Activated effector memory CD4-positive, alpha-beta T cell treated with Interleukin-2 at 50 U/mL for 16 hours (primary cell): ENCODE data around the gene SYPL2.
"Not testable (repeated sequence)": the region's sequence is repeated elsewhere in the genome, so short reads cannot be mapped to it uniquely, and the experiment has no call there.

Source experiments
- DNase-seq: peaks from one replicate; pipeline ENCODE4 v3.0.0-alpha.2; 2020

Gene SYPL2

GRCh38 chr1:109466452-109467300, at the start of gene SYPL2:
Gene SYPL2 (plus strand): TSS chr1:109466546. CDS start chr1:109466844, 298 bp downstream.
- DNase-seq: no peak

GRCh38 chr1:109423498-109423897, 42.8 kb upstream of the SYPL2 start:
- DNase-seq: no peak

GRCh38 chr1:109425391-109426280, 40.7 kb upstream of the SYPL2 start:
- DNase-seq: no peak

DNA sequence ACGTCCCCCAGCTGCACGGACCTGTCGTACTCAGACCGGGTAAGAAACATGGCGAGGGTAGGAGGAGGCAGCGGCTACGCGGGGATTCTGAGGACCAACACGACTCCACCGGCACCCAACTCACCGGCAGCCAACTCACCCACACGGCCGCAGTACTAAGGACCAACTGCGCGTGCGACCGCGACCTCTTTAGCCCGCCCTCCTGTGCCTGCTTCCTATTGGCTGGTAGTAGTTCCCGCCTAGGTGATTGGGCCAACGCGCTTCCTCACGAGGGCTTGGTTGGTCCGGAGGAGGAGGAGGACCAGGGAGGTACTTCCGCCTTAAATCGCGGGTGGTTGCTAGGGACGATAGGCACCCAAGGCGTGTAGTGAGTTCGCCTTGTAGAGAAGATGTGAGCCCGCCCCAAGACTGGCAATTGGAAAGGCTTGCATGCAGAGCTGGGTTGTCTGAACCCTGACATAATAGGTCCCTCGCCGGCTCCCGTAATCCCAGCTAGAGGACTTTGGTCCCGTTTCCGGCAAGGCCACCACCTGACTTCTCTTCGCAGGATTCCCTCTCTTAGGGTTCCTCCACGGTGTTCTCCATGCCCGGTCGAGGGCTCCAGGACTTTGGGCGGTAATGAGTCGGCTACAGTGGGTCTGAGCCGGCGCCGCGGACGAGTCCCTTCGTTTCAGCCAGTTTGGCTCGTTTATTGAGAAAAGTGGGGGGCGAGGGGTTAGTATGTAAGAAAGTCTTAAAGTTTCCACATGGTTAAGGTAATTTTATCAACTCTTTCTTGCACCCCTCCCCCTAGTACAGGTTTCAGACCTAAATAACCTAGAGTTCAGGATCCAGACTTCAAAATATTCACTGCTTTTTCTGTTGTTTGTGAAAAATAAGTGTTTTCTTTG, 39.8 kb upstream of the SYPL2 start, which contains the start of gene PSMA5:
Gene PSMA5 (minus strand): TSS at position 168 of the 890 bp plus-strand sequence. CDS start 118 bp downstream, at position 50.
- peak; percentile 92 for DNase-seq

DNA sequence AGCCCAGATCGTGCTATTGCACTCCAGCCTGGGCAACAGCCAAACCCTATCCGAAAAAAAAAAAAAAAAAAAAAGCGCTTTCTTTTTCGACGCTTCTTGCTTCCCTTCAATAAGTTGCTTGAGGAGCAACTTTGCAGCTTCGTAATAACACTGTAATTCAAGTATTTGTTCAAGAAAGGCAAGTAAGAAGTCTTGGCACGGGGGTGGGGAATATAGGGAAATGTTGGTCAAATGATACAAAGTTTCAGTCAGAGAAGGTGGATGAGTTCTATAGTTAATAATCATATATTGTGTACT, 39.2 kb upstream of the SYPL2 start:
- no peak for DNase-seq

GRCh38 chr1:109432336-109432735, 34.0 kb upstream of the SYPL2 start:
- no peak for DNase-seq

DNA sequence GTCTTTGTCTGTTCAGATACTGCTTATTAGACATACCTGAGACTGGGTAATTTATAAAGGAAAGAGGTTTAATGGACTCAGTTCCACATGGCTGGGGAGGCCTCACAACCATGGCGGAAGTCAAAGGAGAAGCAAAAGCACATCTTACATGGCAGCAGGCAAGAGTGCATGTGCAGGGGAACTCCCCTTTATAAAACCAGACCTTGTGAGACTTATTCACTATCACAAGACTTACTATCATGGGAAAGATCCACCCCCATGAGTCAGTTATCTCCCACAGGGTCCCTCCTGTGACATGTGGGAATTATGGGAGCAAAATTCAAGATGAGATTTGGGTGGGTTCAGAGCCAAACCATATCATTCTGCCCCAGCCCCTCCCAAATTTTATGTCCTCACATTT, 33.0 kb upstream of the SYPL2 start:
- no peak for DNase-seq

DNA sequence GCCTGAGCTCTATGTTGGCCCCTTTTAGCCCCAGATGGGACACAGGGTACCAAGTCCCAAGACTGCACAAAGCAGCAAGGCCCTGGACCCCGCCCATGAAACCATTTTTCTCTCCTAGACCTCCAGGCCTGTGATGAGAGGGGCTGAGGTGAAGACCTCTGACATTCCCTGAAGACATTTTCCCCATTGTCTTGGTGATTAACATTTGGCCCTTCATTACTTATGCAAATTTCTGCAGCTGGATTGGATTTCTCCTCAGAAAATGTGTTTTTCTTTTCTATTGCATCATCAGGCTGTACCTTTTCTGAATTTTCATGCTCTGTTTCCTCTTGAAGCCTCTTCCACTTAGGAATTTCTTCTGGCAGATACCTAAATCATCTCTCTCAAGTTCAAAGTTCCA, 31.9 kb upstream of the SYPL2 start:
- no peak for DNase-seq

- no peak for DNase-seq
Measured at GRCh38 chr1:109438798-109439297, 27.5 kb upstream of the SYPL2 start.

GRCh38 chr1:109441069-109441468, 25.3 kb upstream of the SYPL2 start:
- no peak for DNase-seq

DNA sequence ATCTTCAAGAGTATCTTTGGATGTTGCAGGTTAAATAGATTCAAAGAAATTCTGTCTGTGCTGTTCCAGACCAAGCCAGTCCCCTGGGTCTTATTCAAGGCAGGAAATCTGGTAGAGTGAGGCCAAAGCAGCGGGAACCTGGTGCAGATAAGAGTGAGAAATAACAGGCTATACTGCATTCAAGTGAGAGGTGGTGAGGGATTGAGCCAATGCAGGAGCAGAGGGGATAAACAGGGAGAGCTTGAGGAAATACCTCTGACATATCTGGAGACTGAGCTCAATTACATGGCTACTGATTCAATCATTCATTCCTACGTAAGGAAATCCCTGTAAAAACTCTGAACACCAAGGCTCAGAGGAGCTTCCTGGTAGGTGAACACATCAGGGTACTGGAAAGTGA, 22.9 kb upstream of the SYPL2 start:
- no peak for DNase-seq

DNA sequence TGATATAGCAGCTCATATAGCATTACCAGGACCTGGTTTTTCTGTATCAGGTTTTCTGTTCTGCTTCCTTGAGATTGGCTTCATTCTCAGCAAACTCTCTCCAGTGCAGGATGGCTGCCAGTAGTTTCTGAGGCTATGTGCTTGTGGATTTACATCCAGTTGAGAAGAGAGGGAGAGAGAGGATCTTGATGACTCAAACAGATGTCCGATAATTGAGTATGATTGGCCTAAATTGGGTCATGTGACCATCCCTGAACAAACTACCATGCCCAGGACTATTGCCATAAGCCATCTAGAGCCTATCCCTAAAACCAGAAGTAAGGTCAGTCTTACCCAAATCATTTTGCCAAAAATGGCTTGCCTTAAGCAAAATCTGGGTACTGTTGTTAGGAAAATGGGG, 22.0 kb upstream of the SYPL2 start:
- no peak for DNase-seq

DNA sequence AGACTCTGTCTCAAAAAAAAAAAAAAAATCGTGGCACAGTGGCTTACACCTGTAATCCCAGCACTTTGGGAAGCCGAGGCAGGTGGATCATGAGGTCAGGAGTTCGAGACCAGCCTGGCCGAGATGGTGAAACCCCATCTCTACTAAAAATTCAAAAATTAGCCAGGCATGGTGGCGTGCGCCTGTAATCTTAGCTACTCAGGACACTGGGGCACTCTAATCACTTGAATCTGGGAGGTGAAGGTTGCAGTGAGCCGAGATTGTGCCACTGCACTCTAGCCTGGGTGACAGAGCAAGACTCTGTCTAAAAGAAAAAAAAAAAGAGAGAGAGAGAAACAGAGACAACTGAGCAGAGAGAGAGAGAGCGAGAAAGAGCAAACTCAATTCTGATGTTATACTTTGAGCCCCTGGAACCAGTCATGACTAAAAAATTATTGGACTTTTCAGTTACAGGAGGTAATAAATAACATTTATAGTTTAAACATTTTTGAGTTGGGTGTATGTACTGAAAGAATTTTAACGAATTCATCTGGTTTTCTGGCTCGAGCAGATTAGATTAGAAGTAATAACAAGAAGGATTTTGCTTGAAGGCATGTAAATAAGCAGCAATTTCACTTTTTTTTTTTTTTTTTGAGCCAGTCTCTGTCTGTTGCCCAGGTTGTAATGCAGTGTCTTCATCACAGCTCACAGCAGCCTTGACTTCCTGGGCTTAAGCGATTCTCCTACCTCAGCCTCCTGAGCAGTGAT, 20.2 kb upstream of the SYPL2 start:
- DNase-seq: not testable (repeated sequence)

DNA sequence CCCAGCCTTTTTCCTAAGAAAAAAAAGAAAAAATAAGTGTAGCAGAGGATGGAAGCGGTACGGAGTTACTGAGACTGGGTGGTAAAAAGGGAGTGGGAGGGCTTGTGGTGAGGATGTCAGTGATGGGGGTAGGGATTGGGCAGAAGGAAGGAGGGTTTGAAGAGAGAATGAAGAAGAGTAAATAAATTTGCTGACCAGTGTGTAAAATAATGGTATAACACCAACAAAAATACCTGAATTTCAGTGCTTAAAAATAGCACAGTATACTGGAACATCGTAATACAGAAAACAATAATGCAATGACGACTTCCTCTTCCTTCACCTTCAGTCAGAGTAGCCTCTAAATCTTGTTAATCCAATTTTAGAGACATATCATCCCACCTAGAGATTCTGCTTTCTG, 18.8 kb upstream of the SYPL2 start:
- no peak for DNase-seq

DNA sequence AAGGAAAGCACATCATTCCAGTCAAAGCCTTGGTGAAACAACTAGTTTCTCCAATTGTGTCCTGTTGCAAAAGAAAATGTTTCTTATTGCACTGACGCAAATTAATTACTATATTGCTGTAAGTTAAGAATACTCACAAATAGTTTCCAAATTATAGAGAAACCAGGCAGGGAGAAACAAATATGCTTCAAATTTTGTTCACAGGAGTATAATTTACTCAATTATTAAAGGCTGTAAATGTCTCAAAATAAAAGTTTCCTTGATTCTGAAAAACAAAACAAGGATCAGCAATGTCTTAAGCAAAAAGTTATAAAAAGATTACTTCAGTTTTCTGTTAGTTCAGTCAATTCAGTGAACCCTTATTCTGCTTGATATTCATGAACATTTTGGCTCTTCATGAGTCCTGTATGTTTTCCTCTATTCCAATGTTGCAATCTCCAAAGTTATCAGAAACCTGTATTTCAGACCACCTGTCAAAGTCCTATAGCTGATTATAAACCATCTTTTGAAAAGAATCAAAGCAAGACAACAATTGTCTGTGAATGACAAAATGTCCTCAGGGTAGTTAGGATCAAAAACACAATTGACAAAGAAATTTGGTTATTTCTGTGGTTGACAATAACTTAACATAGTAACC, 11.7 kb upstream of the SYPL2 start:
- no peak for DNase-seq

GRCh38 chr1:109457819-109458218, 8.5 kb upstream of the SYPL2 start:
- DNase-seq: no peak

DNA sequence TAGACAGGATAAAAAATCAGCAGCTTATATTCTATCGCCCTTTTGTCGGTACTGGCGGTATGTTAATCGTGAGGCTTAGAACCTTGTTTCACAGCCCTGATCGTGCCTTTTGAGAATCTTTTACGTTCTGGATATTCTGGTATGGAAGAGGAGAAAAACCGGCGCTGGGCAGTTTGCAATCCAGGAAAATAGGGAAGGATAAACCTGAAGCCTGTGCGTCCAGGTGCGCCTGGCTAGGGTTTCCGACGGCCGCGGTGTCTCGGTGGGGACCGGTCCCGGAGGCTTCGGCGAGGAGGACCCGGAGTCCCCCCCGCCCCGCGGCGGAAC, 258 bp upstream of the SYPL2 start:
- no peak for DNase-seq

GRCh38 chr1:109467301-109467777, 993 bp downstream of the SYPL2 start:
- no peak for DNase-seq

- no peak for DNase-seq
Measured at GRCh38 chr1:109468061-109468460, 1.7 kb downstream of the SYPL2 start.

DNA sequence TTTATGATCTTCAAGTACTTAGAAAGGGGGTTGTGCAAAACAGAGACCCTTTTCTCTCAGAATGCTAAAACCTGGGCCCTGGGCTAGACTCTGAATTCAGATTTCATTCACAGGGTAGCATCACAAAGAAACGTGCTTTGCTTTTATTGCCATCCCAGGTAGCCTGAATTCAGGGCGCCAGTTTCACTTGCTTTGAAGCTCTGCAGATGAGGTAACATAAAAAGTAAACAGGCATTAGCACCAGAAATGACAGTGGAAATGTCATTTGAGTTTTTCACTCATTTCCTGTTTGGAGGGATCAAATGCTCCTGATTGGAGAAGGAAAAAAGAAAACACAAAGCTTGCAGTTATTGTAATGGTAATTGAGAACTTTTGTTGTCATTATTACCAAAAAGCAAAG, 2.6 kb downstream of the SYPL2 start:
- no peak for DNase-seq

GRCh38 chr1:109470245-109470644, 3.9 kb downstream of the SYPL2 start:
- no peak for DNase-seq

GRCh38 chr1:109472779-109473178, 6.4 kb downstream of the SYPL2 start:
- DNase-seq: no peak
